NB4 (cell line): ENCODE data around the gene MARCKS.

ENCODE experiments used
- DNase-seq: peaks from one replicate; pipeline ENCODE4 v3.0.0; 2010; ENCODE audit warnings: low read depth
- H3K4me3 ChIP-seq: one replicate; pipeline ENCODE4 v1.5.1; 2011; ENCODE audit warnings: mild to moderate bottlenecking, low read depth, low read length, moderate library complexity
- MYC ChIP-seq: IDR thresholded peaks from 2 replicates; pipeline ENCODE4 v1.6.1; 2011; ENCODE audit warnings: low read depth, low read length
- POLR2A ChIP-seq: IDR thresholded peaks from 2 replicates; pipeline ENCODE4 v1.6.1; 2011; ENCODE audit warnings: mild to moderate bottlenecking; ENCODE audit not compliant: insufficient read length; ENCODE audit errors: extremely low read depth
- TF ChIP-seq, protein P1 (sequence below): IDR thresholded peaks from 2 replicates; pipeline ENCODE4 v1.6.1; 2011; ENCODE audit warnings: low read depth, low read length
- TF ChIP-seq, protein P2 (sequence below): IDR thresholded peaks from one replicate; pipeline ENCODE4 v1.5.1; 2012; ENCODE audit warnings: low read depth, low read length

MARCKS gene

GRCh38 chr6:113854531-113855499 is 2.3 kb upstream of the MARCKS start:
- H3K4me3 ChIP-seq = no peak overlapping the region
- no peak for TF ChIP-seq POLR2A
- TF ChIP-seq, protein P1, sequence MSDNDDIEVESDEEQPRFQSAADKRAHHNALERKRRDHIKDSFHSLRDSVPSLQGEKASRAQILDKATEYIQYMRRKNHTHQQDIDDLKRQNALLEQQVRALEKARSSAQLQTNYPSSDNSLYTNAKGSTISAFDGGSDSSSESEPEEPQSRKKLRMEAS = no peak
- no peak for TF ChIP-seq MYC
- TF ChIP-seq, protein P2, sequence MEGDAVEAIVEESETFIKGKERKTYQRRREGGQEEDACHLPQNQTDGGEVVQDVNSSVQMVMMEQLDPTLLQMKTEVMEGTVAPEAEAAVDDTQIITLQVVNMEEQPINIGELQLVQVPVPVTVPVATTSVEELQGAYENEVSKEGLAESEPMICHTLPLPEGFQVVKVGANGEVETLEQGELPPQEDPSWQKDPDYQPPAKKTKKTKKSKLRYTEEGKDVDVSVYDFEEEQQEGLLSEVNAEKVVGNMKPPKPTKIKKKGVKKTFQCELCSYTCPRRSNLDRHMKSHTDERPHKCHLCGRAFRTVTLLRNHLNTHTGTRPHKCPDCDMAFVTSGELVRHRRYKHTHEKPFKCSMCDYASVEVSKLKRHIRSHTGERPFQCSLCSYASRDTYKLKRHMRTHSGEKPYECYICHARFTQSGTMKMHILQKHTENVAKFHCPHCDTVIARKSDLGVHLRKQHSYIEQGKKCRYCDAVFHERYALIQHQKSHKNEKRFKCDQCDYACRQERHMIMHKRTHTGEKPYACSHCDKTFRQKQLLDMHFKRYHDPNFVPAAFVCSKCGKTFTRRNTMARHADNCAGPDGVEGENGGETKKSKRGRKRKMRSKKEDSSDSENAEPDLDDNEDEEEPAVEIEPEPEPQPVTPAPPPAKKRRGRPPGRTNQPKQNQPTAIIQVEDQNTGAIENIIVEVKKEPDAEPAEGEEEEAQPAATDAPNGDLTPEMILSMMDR = no peak
- peak; percentile 21 for DNase-seq

DNA sequence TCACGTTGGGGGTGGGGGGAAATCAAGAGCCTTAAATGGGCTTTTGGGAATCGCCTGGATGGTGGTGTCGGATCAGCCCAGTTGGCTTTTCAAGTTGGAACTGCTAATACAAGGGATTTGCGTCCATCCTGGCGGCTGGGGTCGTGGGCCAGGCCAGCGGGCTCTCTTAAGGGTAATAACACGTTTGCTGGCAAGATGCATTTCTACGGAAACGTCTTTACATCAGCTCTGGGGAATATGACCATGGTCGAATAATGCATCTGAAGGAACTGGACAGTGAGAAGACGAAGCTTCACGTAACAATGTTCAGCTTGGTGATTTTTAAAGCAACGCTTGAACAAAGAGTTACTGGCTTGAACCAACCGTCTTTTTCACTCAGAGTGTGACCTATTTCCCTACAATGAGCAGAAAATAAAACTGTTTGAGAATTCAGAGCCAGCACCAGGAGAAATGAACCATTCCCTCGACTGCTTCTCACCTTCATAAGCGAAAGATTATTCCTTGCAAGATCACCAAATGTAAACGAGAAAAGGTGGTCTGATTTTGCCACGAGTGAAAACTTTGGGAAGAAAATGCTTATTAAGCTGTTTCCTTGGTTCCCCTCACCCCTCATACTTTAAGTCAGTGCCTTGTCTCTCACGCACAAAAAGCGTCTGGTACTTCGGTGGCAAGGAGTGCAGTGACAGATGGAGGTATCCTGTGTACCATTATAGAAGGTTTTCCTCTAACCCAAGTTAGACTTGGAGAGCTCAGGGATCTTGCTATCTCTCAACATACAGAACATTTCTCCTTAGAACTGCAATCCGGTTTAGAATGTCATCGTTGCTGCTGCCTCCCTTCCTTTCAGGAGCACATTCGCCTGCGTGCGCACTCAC is 1.4 kb upstream of the MARCKS start:
- no peak overlapping the region for H3K4me3 ChIP-seq
- peak; percentile 14 for DNase-seq
- TF ChIP-seq, protein P1 = no peak
- TF ChIP-seq POLR2A = no peak

DNA sequence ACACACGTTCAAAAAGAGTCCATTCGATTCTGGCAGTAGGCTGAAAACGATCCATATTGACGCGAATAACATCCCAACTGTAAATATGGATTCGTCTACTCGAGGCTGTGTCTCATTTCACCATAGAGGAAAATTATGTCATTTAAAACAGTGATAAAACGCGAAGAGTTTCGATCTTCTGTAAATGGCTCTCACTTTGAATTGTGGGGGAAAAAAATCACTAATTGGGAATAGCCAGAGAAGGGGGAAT is 845 bp upstream of the MARCKS start:
- TF ChIP-seq, protein P1 = no peak
- no peak for TF ChIP-seq MYC
- TF ChIP-seq, protein P2 = no peak
- TF ChIP-seq POLR2A = no peak
- no peak overlapping the region for H3K4me3 ChIP-seq
- no peak for DNase-seq

GRCh38 chr6:113857556-113858479 is 673 bp downstream of the MARCKS start:
- H3K4me3 ChIP-seq = no peak overlapping the region
- DNase-seq = peak; percentile 2
- no peak for TF ChIP-seq MYC

GRCh38 chr6:113858480-113859348 is 1.6 kb downstream of the MARCKS start:
- TF ChIP-seq, protein P2 = peak; percentile 84
- no peak for TF ChIP-seq MYC
- TF ChIP-seq, protein P1 = no peak
- no peak for TF ChIP-seq POLR2A
- peak overlapping the region; percentile 52 for H3K4me3 ChIP-seq
- peak; percentile 81 for DNase-seq
